Fibroblast of lung (primary cell): ENCODE data around the gene GBA3. TPM values are rescaled to one million over a fixed set of nuclear protein-coding genes. Genes with fewer than 3 reads are reported as not detected.

Source experiments
- DNase-seq, 2 donors: peaks; one replicate each; pipeline versions ENCODE4 v3.0.0 to v3.0.0-alpha.2; 2010; ENCODE audit warnings: low read depth in 2 of 2
- H2AFZ ChIP-seq: 2 replicates; pipeline ENCODE4 v1.5.1; 2012; ENCODE audit warnings: low read length, control low read depth, inconsistent platforms
- H3K27ac ChIP-seq: 2 replicates; pipeline ENCODE4 v1.5.1; 2011; ENCODE audit warnings: low read length, control low read depth; ENCODE audit not compliant: insufficient read depth
- H3K27me3 ChIP-seq: 2 replicates; pipeline ENCODE4 v1.5.1; 2011; ENCODE audit warnings: mild to moderate bottlenecking, low read length; ENCODE audit not compliant: control insufficient read depth, insufficient read depth
- H3K36me3 ChIP-seq: 2 replicates; pipeline ENCODE4 v1.5.1; 2011; ENCODE audit warnings: low read length; ENCODE audit not compliant: control insufficient read depth, insufficient read depth
- H3K4me1 ChIP-seq: 2 replicates; pipeline ENCODE4 v1.5.1; 2011; ENCODE audit warnings: low read length; ENCODE audit not compliant: control insufficient read depth, insufficient read depth; ENCODE audit errors: extremely low read depth
- H3K4me2 ChIP-seq: 2 replicates; pipeline ENCODE4 v1.5.1; 2011; ENCODE audit warnings: low read length, control low read depth; ENCODE audit not compliant: insufficient read depth; ENCODE audit errors: extremely low read depth
- H3K4me3 ChIP-seq, 4 experiments: fragments of 200-600 bp in 1 of 4; sonication (generic) in 1 of 4; replicated peaks in 1 of 4; 2 replicates each; pipeline ENCODE4 v1.5.1; 2011 to 2016; ENCODE audit warnings: low read length in 4 of 4, low read depth in 3 of 4, mild to moderate bottlenecking in 3 of 4, control low read depth in 2 of 4, inconsistent platforms in 1 of 4, mixed read lengths in 1 of 4; ENCODE audit not compliant: insufficient read depth in 1 of 4; ENCODE audit errors: control extremely low read depth in 1 of 4
- H3K79me2 ChIP-seq: 2 replicates; pipeline ENCODE4 v1.5.1; 2012; ENCODE audit warnings: mild to moderate bottlenecking, low read length, inconsistent platforms; ENCODE audit not compliant: control insufficient read depth, insufficient read depth
- H3K9ac ChIP-seq: 2 replicates; pipeline ENCODE4 v1.5.1; 2011; ENCODE audit warnings: mild to moderate bottlenecking, low read length, control low read depth; ENCODE audit not compliant: insufficient read depth
- H3K9me3 ChIP-seq: 2 replicates; pipeline ENCODE4 v1.5.1; 2012; ENCODE audit warnings: low read depth, low read length; ENCODE audit not compliant: control insufficient read depth, insufficient read depth
- H4K20me1 ChIP-seq: 2 replicates; pipeline ENCODE4 v1.5.1; 2011; ENCODE audit warnings: low read length; ENCODE audit not compliant: control insufficient read depth, insufficient read depth; ENCODE audit errors: extremely low read depth
- CTCF ChIP-seq, 2 donors: IDR thresholded peaks in 1 of 2; conservative IDR thresholded peaks in 1 of 2; 1 replicate in 1 of 2; 2 replicates in 1 of 2; pipeline ENCODE4 v1.5.1; 2011 to 2012; ENCODE audit warnings: low read length in 2 of 2, control low read depth in 1 of 2, inconsistent platforms in 1 of 2, low read depth in 1 of 2, mild to moderate bottlenecking in 1 of 2
- EZH2 ChIP-seq: IDR thresholded peaks from 2 replicates; pipeline ENCODE4 v1.5.1; 2012; ENCODE audit warnings: low read length, control low read depth, mild to moderate bottlenecking; ENCODE audit errors: missing control alignments
- polyA plus RNA-seq, 2 donors: library from polyadenylated mRNA; depleted of rRNA in 1 of 2; stranded (reverse) in 1 of 2; unstranded in 1 of 2; fragments of >200 nt; gene quantifications; 2 replicates each; pipeline ENCODE4 v1.2.1, GENCODE V29; 2011 to 2012; ENCODE audit warnings: missing spikeins in 1 of 2
- total RNA-seq: library from RNA; depleted of rRNA; stranded (reverse); fragments of >200 nt; gene quantifications from 2 replicates; pipeline ENCODE4 v1.2.1, GENCODE V29; 2014

Gene GBA3
- total and polyA plus RNA-seq, 2 donors (not counting 1 experiment from before 2014, with no cell fraction given): not detected

DNA sequence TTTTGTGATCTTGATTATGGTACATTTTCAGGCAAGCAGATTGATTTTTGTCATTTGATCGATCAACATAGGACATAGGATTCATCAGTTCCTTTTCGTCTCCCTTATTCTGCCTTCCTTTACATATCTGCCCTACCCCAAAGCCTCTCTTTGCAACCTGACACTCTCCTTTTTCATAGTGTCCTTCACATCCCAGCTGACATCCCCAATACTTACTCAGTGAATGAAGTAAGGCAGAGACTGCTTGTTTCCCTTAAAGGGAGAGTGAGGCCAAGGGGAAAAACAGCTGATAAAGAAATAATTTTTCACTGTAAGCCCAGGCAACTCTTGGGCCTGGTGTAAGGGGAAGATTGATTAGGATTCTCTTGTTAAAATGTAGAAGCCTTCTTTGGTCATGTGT lies 69.8 kb downstream of the GBA3 start:
- Histone ChIP-seq H3K79me2 (no peaks in the 10 kb centered on the region), H3K4me3 (no peak overlapping the region), H3K4me2 (no peak overlapping the region), H4K20me1 (no peaks in the 10 kb centered on the region), H3K9ac (no peak overlapping the region), H2AFZ (no peak overlapping the region), H3K27me3 (no peaks in the 10 kb centered on the region), H3K27ac (no peak overlapping the region), H3K36me3 (no peaks in the 10 kb centered on the region), H3K4me1 (no peaks in the 10 kb centered on the region), H3K9me3 (no peaks in the 10 kb centered on the region)
- no peak for DNase-seq
- TF ChIP-seq EZH2: no peak
- TF ChIP-seq CTCF (conservative IDR thresholded peaks at IDR 0.05 in 1 of 2, IDR thresholded peaks at IDR 0.05 in 1 of 2; ENCODE audit: low read depth in 1 of 2, low read length in 2 of 2): no peak

GRCh38 chr4:22764183-22764582 lies 71.4 kb downstream of the GBA3 start:
- H3K36me3 ChIP-seq: no peaks in the 10 kb centered on the region
- H3K4me1 ChIP-seq: no peaks in the 10 kb centered on the region
- no peak overlapping the region for H3K4me2 ChIP-seq
- H3K79me2 ChIP-seq: no peaks in the 10 kb centered on the region
- DNase-seq: no peak
- no peaks in the 10 kb centered on the region for H3K9me3 ChIP-seq
- TF ChIP-seq CTCF (conservative IDR thresholded peaks at IDR 0.05 in 1 of 2, IDR thresholded peaks at IDR 0.05 in 1 of 2; ENCODE audit: low read depth in 1 of 2, low read length in 2 of 2) (no peak), EZH2 (no peak)
- H2AFZ ChIP-seq: no peak overlapping the region
- H3K9ac ChIP-seq: no peak overlapping the region
- H3K4me3 ChIP-seq: no peak overlapping the region
- no peak overlapping the region for H3K27ac ChIP-seq
- H3K27me3 ChIP-seq: no peaks in the 10 kb centered on the region
- H4K20me1 ChIP-seq: no peaks in the 10 kb centered on the region

- H3K4me2 ChIP-seq: no peak overlapping the region
- no peak for TF ChIP-seq CTCF (conservative IDR thresholded peaks at IDR 0.05 in 1 of 2, IDR thresholded peaks at IDR 0.05 in 1 of 2; ENCODE audit: low read depth in 1 of 2, low read length in 2 of 2)
- TF ChIP-seq EZH2: no peak
- H3K4me3 ChIP-seq: no peak overlapping the region
- no peaks in the 10 kb centered on the region for H3K79me2 ChIP-seq
- H3K27ac ChIP-seq: no peak overlapping the region
- no peak overlapping the region for H2AFZ ChIP-seq
- H3K9ac ChIP-seq: no peak overlapping the region
- no peaks in the 10 kb centered on the region for H4K20me1 ChIP-seq
- no peaks in the 10 kb centered on the region for H3K27me3 ChIP-seq
- DNase-seq: no peak
- H3K9me3 ChIP-seq: no peaks in the 10 kb centered on the region
- no peaks in the 10 kb centered on the region for H3K4me1 ChIP-seq
- no peaks in the 10 kb centered on the region for H3K36me3 ChIP-seq
These were observed 73.3 kb downstream of the GBA3 start for GRCh38 chr4:22766068-22766467.
